GM21515 (cell line): ENCODE data around the gene ZBP1.

Experiments
- ATAC-seq: cut with Tn5 transposase; IDR thresholded peaks from one replicate; pipeline ENCODE4 v1.9.1; 2021; ENCODE audit not compliant: unreplicated experiment

ZBP1 gene

GRCh38 chr20:57561356-57562279 is 58.6 kb downstream of the ZBP1 start:
- no peak for ATAC-seq

GRCh38 chr20:57560554-57561355 is 59.5 kb downstream of the ZBP1 start, which contains the start of gene PCK1:
Gene PCK1 (plus strand): TSS chr20:57561110. CDS start chr20:57561412, 302 bp downstream.
- ATAC-seq: no peak

- no peak for ATAC-seq
Observed at GRCh38 chr20:57559658-57560553, 60.3 kb downstream of the ZBP1 start.

GRCh38 chr20:57559289-57559634 is 61.0 kb downstream of the ZBP1 start:
- ATAC-seq: no peak

- no peak for ATAC-seq
Observed at GRCh38 chr20:57558614-57559288, 61.5 kb downstream of the ZBP1 start.

GRCh38 chr20:57557926-57558613 is 62.2 kb downstream of the ZBP1 start:
- ATAC-seq: no peak

- ATAC-seq: no peak
Observed at GRCh38 chr20:57556980-57557274, 63.3 kb downstream of the ZBP1 start.

- ATAC-seq: no peak
Observed at GRCh38 chr20:57555457-57556184, 64.6 kb downstream of the ZBP1 start.
